Gastroesophageal sphincter (tissue), 4 donors: ENCODE measurements around the gene SRRT. TPM values are rescaled to one million over a fixed set of nuclear protein-coding genes. Genes with fewer than 3 reads are reported as not detected.

Experiments
- ATAC-seq: fragments of 150-250 bp; one replicate; pipeline ENCODE4 v1.9.1; 2016; ENCODE audit warnings: mild to moderate bottlenecking, moderate library complexity
- H3K27ac ChIP-seq, 4 donors: fragments of 200-600 bp; sonication (generic) in 3 of 4; 1 replicate in 3 of 4; 2 replicates in 1 of 4; pipeline ENCODE4 v1.5.1; 2016 to 2019
- H3K27me3 ChIP-seq: fragments of 200-600 bp; sonication (generic); one replicate; pipeline ENCODE4 v1.5.1; 2019
- H3K36me3 ChIP-seq, 2 donors: fragments of 200-600 bp; sonication (generic); one replicate each; pipeline ENCODE4 v1.5.1; 2019; ENCODE audit warnings: control low read depth in 1 of 2
- H3K4me1 ChIP-seq, 3 donors: fragments of 200-600 bp; sonication (generic); 1 replicate in 2 of 3; 2 replicates in 1 of 3; pipeline ENCODE4 v1.5.1; 2016 to 2019; ENCODE audit warnings: control low read depth in 2 of 3
- H3K4me3 ChIP-seq, 2 donors: fragments of 200-600 bp; sonication (generic); one replicate each; pipeline ENCODE4 v1.5.1; 2019; ENCODE audit warnings: mild to moderate bottlenecking in 1 of 2, moderate library complexity in 1 of 2
- H3K9me3 ChIP-seq, 3 donors: fragments of 200-600 bp; sonication (generic); one replicate each; pipeline ENCODE4 v1.5.1; 2017 to 2019; ENCODE audit warnings: control low read depth in 2 of 3
- EP300 ChIP-seq: sonication (generic); formaldehyde crosslinking; IDR thresholded peaks from one replicate; pipeline ENCODE4 v1.6.1; 2017; ENCODE audit warnings: antibody characterized with exemption, mild to moderate bottlenecking
- POLR2A ChIP-seq, 2 donors: fragments of 450-650 bp; IDR thresholded peaks; one replicate each; pipeline ENCODE4 v1.6.1; 2017; ENCODE audit warnings: antibody characterized with exemption in 2 of 2, mild to moderate bottlenecking in 2 of 2, moderate library complexity in 1 of 2
- POLR2AphosphoS5 ChIP-seq: sonication (generic); formaldehyde crosslinking; IDR thresholded peaks from one replicate; pipeline ENCODE4 v1.6.1; 2017; ENCODE audit warnings: antibody characterized with exemption
- WGBS, 2 donors: methylation state at CpG; one replicate each; pipeline ENCODE4 v1.1.5; 2018; ENCODE audit warnings: low coverage in 1 of 2; 5-methylcytosine and 5-hydroxymethylcytosine counted together
- total RNA-seq, 4 donors: library from RNA; depleted of rRNA; stranded (reverse); fragments of >200 nt; gene quantifications; one replicate each; pipeline ENCODE4 v1.1.0, GENCODE V29; 2016
- TF ChIP-seq, protein P1 (sequence below), 4 experiments: fragments of 200-600 bp in 2 of 4; fragments of 450-650 bp in 2 of 4; sonication (generic) in 1 of 4; IDR thresholded peaks; one replicate each; pipeline ENCODE4 v1.5.1; 2017 to 2019; ENCODE audit warnings: antibody characterized with exemption in 4 of 4, mild to moderate bottlenecking in 2 of 4, moderate library complexity in 2 of 4

The SRRT gene
- total RNA-seq, 4 donors from 2014 or later, result 47.5 to 73.4 (median 57.0) TPM

DNA sequence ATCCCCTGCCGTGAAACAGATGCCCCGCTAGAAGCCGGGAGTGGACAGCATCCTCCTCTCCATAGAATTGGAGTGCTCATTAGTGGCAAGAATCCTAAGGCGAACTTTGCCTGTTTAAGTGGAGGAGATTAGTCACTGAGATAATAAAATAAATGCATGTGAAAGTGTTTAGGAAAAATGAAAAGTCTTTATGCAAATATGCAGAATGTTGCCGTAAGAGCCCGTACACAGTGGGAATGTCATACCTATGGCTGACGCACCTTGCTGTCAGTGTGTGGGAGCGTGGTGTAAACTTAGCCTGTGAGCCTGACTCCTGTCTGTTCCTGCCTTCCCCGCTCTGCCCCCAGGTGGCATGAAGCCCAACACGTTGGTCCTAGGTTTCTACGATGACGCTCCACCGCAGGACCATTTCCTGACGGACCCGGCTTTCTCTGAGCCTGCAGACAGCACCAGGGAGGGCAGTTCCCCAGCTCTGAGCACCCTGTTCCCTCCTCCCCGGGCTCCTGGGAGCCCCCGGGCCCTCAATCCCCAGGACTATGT lies 9.5 kb upstream of the SRRT start:
- Histone ChIP-seq H3K4me3 (peak overlapping the region in 1 of 2 donors; percentile 93), H3K27me3 (no peaks in the 10 kb centered on the region), H3K27ac (peak overlapping the region; percentile 93 to 100 (median 99)), H3K9me3 (no peaks in the 10 kb centered on the region), H3K4me1 (peaks cover 0 to 61% (median 19%) of the 10 kb centered on the region in 3 donors), H3K36me3 (peaks cover 0 to 46% of the 10 kb centered on the region in 2 donors)
- ATAC-seq, result no peak
- 57 to 77% methylated on average over 4 to 7 of the region's 17 CpGs for WGBS, 2 donors
- TF ChIP-seq, protein P1, sequence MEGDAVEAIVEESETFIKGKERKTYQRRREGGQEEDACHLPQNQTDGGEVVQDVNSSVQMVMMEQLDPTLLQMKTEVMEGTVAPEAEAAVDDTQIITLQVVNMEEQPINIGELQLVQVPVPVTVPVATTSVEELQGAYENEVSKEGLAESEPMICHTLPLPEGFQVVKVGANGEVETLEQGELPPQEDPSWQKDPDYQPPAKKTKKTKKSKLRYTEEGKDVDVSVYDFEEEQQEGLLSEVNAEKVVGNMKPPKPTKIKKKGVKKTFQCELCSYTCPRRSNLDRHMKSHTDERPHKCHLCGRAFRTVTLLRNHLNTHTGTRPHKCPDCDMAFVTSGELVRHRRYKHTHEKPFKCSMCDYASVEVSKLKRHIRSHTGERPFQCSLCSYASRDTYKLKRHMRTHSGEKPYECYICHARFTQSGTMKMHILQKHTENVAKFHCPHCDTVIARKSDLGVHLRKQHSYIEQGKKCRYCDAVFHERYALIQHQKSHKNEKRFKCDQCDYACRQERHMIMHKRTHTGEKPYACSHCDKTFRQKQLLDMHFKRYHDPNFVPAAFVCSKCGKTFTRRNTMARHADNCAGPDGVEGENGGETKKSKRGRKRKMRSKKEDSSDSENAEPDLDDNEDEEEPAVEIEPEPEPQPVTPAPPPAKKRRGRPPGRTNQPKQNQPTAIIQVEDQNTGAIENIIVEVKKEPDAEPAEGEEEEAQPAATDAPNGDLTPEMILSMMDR (IDR thresholded peaks at IDR 0.05), result peak in 1 of 4 experiments; percentile 2
- TF ChIP-seq EP300, result no peak

DNA sequence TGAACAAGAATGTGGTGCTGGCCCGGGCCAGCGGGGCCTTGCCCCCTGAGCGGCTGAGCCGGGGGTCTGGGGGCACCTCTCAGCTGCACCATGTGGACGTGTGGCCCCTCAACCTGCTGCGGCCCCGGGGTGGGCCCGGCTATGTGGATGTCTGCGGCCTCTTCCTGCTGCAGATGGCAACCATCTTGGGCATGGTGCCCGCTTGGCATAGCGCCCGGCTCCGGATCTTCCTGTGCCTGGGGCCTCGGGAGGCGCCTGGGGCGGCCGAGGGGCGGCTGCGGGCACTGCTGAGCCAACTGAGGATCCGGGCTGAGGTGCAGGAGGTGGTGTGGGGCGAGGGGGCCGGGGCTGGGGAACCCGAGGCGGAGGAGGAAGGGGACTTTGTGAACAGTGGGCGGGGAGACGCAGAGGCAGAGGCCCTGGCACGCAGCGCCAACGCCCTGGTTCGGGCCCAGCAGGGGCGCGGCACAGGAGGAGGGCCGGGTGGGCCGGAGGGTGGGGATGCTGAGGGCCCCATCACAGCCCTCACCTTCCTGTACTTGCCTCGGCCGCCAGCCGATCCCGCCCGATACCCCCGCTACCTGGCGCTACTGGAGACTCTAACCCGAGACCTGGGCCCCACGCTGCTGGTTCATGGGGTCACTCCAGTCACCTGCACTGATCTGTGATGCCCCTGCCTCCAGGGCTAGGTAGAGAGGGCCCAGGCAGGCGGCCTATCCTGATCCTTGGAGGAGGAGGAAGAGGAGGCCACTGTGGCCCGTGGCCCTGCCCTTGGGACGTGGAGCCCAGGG lies 8.8 kb upstream of the SRRT start:
- Histone ChIP-seq H3K27ac (peak overlapping the region; percentile 93 to 100 (median 99)), H3K4me1 (peaks cover 0 to 64% (median 19%) of the 10 kb centered on the region in 3 donors), H3K9me3 (no peaks in the 10 kb centered on the region), H3K36me3 (peaks cover 0 to 46% of the 10 kb centered on the region in 2 donors), H3K27me3 (no peaks in the 10 kb centered on the region), H3K4me3 (peak overlapping the region; percentile 66 to 93)
- TF ChIP-seq POLR2A (IDR thresholded peaks at IDR 0.05) (peak in 1 of 2 donors; percentile 7), POLR2AphosphoS5 (no peak), EP300 (no peak)
- TF ChIP-seq, protein P1 (IDR thresholded peaks at IDR 0.05), result no peak
- ATAC-seq, result peak; percentile 48
- 51% methylated on average over 3 of the region's 46 CpGs; no CpG with 5 or more reads in 1 of the 2 donors for WGBS, 2 donors

DNA sequence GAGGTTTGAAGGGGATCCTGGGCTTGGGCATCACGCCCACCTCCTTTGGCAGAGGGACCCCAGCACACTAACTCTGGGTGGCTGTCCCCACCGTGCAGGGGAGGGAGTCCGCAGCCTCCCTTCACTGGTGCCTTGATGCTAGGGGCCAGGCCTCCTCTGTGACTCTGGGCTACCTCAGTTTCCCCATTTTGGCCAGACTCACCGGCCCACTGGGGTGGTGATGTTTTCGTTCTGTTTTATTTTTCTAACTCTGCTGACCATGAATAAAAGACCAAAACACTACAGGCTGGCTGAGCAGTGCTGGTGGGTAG lies 8.2 kb upstream of the SRRT start:
- Histone ChIP-seq H3K27me3 (no peaks in the 10 kb centered on the region), H3K27ac (peak overlapping the region; percentile 93 to 100 (median 99)), H3K4me3 (peak overlapping the region; percentile 66 to 93), H3K4me1 (peaks cover 0 to 64% (median 19%) of the 10 kb centered on the region in 3 donors), H3K9me3 (no peaks in the 10 kb centered on the region), H3K36me3 (peaks cover 0 to 46% of the 10 kb centered on the region in 2 donors)
- TF ChIP-seq EP300 (no peak), POLR2AphosphoS5 (no peak), POLR2A (IDR thresholded peaks at IDR 0.05) (no peak)
- TF ChIP-seq, protein P1 (IDR thresholded peaks at IDR 0.05), result no peak
- ATAC-seq, result no peak
- 0 to 53% methylated on average over 2 to 3 of the region's 5 CpGs for WGBS, 2 donors

DNA sequence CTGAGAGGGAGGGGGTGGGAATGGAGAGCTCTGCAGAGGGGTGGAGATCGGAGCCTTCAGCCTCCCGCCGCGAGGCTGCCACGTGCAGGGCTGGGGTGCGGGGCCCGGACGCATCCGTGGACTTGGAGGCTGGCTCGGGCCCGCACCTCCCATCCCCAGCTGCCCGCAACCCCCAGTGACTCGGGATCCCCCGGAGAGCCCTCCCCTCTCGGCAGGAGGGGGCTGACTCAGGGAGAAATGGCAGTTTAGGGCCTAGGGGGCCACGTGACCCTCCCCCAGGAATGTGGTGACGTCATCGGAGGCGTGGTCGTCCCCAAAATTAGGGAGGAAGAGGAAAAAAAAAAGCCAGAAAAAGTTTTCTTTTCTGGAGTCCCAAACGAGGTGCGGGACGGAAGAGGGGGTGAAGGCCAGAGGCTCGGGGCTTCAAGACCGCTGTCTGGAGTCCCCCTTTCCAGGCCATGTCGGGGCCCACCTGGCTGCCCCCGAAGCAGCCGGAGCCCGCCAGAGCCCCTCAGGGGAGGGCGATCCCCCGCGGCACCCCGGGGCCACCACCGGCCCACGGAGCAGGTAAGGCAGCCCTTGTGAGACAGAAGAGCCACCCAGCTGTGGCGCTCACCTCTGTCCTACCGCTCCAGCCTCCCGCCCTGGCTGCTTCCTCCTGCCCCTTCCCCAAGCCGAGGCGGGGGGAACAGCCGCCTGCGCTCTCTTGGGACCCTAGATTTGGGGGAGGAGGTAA lies 7.7 kb upstream of the SRRT start, which contains the start of gene TRIP6:
TRIP6 (plus strand) TSS at position 348 of the 736 bp plus-strand sequence; CDS start at position 459, 111 bp downstream.
- Histone ChIP-seq H3K27me3 (no peaks in the 10 kb centered on the region), H3K4me3 (peak within 1 kb of the TSS; percentile 66 to 93), H3K27ac (peak within 1 kb of the TSS; percentile 93 to 100 (median 99)), H3K4me1 (peaks cover 0 to 64% (median 19%) of the 10 kb centered on the region in 3 donors), H3K9me3 (no peaks in the 10 kb centered on the region), H3K36me3 (peaks cover 0 to 46% of the 10 kb centered on the region in 2 donors)
- WGBS, 2 donors, result 8% methylated on average over 8 of the region's 42 CpGs; no CpG with 5 or more reads in 1 of the 2 donors
- TF ChIP-seq POLR2A (IDR thresholded peaks at IDR 0.05), result peak in 1 of 2 donors; percentile 37
- peak; percentile 72 for TF ChIP-seq POLR2AphosphoS5
- no peak for TF ChIP-seq EP300
- peak; percentile 66 for ATAC-seq
